HS-27A (cell line): Measurements from ENCODE around the gene GPR161.

ENCODE experiments used
- DNase-seq: peaks from one replicate; pipeline ENCODE4 v3.0.0-alpha.2; 2012; ENCODE audit warnings: low read depth, missing footprints

GPR161 gene

DNA sequence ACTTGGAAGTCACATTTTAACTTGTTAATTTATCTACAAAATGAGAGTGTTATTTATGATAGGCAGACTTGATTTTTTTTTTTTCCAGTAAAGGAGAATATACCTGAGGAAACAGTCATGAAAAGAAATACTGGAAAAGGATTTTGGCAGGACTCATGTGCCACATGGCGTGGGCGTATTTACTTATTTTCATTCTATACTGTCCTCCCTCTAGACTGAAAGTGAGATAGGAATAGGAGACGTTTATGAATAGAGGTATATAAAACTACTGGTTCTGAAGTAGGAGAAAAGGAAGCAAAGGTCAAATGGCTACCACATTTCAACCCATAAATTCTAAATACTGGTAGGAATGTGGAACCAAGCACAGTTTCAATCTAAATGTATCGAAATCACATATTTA, 105.1 kb downstream of the GPR161 start:
- no peak for DNase-seq

DNA sequence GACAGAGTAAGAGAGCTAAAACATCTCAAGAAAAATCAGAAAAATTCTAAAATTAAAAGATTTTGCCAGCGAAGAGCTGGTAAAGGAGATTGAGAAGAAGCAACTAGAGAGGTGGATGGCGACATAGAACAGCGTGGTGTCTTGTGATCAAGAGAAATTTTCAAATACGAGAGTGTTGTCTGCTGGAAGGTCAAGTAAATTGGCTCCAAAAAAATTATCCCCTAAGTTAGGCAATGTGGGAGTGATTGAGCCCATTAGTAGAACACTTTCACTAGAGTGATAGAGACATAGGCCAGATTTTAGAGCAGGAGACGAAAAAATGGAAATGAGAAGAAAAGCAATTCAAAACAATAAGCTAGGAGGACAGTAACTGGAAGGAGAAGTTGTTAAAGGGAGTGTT, 105.5 kb downstream of the GPR161 start:
- no peak for DNase-seq
